ENCODE measurements around the gene ANKH. TPM values are rescaled to one million over a fixed set of nuclear protein-coding genes. Genes with fewer than 3 reads are reported as not detected.
"Not testable (repeated sequence)": the region's sequence is repeated elsewhere in the genome, so short reads cannot be mapped to it uniquely, and the experiment has no call there.

The ANKH gene
- total RNA-seq, 6 donors from 2014 or later: 17.2 to 66.7 (median 24.5) TPM

- no peak overlapping the region for H3K27ac ChIP-seq
- H3K36me3 ChIP-seq: no peaks in the 10 kb centered on the region
- H3K4me3 ChIP-seq: no peak overlapping the region
- whole genome bisulfite sequencing, 2 donors: 83 to 84% methylated on average over 9 of the region's 9 CpGs
- no peak for DNase-seq
- no peaks in the 10 kb centered on the region for H3K4me1 ChIP-seq
- H3K9me3 ChIP-seq: no peaks in the 10 kb centered on the region
- TF ChIP-seq POLR2A (IDR thresholded peaks at IDR 0.05) (no peak), EP300 (IDR thresholded peaks at IDR 0.05) (no peak), POLR2AphosphoS5 (IDR thresholded peaks at IDR 0.05) (no peak)
- TF ChIP-seq, protein P1, sequence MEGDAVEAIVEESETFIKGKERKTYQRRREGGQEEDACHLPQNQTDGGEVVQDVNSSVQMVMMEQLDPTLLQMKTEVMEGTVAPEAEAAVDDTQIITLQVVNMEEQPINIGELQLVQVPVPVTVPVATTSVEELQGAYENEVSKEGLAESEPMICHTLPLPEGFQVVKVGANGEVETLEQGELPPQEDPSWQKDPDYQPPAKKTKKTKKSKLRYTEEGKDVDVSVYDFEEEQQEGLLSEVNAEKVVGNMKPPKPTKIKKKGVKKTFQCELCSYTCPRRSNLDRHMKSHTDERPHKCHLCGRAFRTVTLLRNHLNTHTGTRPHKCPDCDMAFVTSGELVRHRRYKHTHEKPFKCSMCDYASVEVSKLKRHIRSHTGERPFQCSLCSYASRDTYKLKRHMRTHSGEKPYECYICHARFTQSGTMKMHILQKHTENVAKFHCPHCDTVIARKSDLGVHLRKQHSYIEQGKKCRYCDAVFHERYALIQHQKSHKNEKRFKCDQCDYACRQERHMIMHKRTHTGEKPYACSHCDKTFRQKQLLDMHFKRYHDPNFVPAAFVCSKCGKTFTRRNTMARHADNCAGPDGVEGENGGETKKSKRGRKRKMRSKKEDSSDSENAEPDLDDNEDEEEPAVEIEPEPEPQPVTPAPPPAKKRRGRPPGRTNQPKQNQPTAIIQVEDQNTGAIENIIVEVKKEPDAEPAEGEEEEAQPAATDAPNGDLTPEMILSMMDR (IDR thresholded peaks at IDR 0.05): no peak
- ATAC-seq (ENCODE audit: low FRiP score in 2 of 2): no peak
- no peaks in the 10 kb centered on the region for H3K27me3 ChIP-seq
These were observed 50.3 kb downstream of the ANKH start for GRCh38 chr5:14821100-14821845.

DNA sequence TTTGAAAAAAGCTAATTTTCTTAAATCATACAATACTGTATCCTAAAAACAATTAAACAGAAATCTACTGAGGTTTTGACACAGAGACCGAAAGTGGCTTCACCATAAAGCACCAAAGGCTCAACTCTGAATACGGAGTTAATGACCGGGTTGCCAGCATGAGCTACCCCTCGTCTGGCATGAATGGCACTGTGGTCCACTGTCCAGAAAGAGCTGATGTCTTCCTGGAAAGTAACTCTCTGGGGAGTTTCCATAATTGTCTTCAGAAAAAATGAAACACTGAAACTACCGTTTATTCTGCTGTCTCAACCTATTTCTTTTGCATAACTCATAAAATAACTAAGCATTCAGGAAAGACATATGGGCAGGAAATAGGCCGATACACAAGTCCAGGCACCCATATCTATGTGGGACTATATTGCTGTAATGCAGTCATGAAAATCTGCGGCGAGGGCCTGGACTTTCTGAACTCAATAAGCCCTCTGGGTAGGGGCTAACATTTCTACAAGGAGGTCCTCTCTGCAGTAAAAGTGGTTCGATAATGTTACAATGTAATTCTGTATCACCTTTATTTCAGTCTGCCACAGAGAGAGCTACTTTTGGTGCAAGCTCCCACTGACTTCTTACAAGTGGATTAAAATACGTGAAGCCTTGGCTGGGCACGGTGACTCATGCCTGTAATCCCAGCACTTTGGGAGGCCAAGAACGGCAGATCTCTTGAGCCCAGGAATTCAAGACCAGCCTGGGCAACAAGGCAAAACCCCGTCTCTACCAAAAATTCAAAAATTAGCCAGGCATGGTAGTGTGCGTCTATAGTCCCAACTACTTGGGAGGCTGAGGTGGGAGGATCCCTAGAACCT, 52.4 kb downstream of the ANKH start:
- Histone ChIP-seq H3K9me3 (no peaks in the 10 kb centered on the region), H3K4me1 (no peaks in the 10 kb centered on the region), H3K27ac (no peak overlapping the region), H3K27me3 (no peaks in the 10 kb centered on the region), H3K4me3 (no peak overlapping the region), H3K36me3 (no peaks in the 10 kb centered on the region)
- ATAC-seq (ENCODE audit: low FRiP score in 2 of 2) (no peak), DNase-seq (no peak)
- TF ChIP-seq POLR2A (IDR thresholded peaks at IDR 0.05) (no peak), EP300 (IDR thresholded peaks at IDR 0.05) (no peak), POLR2AphosphoS5 (IDR thresholded peaks at IDR 0.05) (no peak)
- TF ChIP-seq, protein P1 (IDR thresholded peaks at IDR 0.05): no peak
- 83 to 92% methylated on average over 14 of the region's 14 CpGs for WGBS, 2 donors

DNA sequence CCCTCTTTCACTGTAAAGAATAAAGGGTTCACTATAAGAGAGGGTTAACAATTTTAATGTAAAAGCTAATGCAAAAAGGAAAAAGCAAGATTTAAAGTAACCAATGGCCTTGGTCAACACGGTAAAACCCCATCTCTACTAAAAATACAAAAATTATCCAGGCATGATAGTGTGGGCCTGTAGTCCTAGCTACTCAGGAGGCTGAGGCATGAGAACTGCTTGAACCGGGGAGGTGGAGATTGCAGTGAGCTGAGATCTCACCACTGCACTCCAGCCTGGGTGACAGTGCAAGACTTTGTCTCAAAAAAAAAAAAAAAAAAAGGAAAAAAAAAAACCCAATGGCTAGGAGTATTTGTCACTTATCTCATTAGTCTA, 53.8 kb downstream of the ANKH start:
- not testable (repeated sequence) for DNase-seq; H3K4me3 ChIP-seq; H3K27me3 ChIP-seq; H3K4me1 ChIP-seq; H3K9me3 ChIP-seq; H3K27ac ChIP-seq; H3K36me3 ChIP-seq; ATAC-seq (ENCODE audit: low FRiP score in 2 of 2)
- 92 to 94% methylated on average over 2 of the region's 2 CpGs for WGBS, 2 donors

- ATAC-seq (ENCODE audit: low FRiP score in 2 of 2) (peak in 1 of 2 donors; percentile 86), DNase-seq (no peak)
- WGBS, 2 donors: 78 to 87% methylated on average over 6 of the region's 6 CpGs
- H3K4me1 ChIP-seq: no peaks in the 10 kb centered on the region
- no peaks in the 10 kb centered on the region for H3K9me3 ChIP-seq
- no peak overlapping the region for H3K27ac ChIP-seq
- H3K27me3 ChIP-seq: no peaks in the 10 kb centered on the region
- TF ChIP-seq POLR2AphosphoS5 (IDR thresholded peaks at IDR 0.05) (no peak), EP300 (IDR thresholded peaks at IDR 0.05) (no peak), POLR2A (IDR thresholded peaks at IDR 0.05) (no peak)
- TF ChIP-seq, protein P1 (IDR thresholded peaks at IDR 0.05): no peak
- no peak overlapping the region for H3K4me3 ChIP-seq
- no peaks in the 10 kb centered on the region for H3K36me3 ChIP-seq
These were observed 54.4 kb downstream of the ANKH start for GRCh38 chr5:14816999-14817761.
